Measurements from ENCODE around the gene HILPDA. TPM values are rescaled to one million over a fixed set of nuclear protein-coding genes. Genes with fewer than 3 reads are reported as not detected.

HILPDA gene
- total and polyA plus RNA-seq, 9 of the 15 experiments (the other 6 are each of a cell fraction or from before 2014, with no cell fraction given) = 8.3 to 71.8 (median 23.5) TPM

DNA sequence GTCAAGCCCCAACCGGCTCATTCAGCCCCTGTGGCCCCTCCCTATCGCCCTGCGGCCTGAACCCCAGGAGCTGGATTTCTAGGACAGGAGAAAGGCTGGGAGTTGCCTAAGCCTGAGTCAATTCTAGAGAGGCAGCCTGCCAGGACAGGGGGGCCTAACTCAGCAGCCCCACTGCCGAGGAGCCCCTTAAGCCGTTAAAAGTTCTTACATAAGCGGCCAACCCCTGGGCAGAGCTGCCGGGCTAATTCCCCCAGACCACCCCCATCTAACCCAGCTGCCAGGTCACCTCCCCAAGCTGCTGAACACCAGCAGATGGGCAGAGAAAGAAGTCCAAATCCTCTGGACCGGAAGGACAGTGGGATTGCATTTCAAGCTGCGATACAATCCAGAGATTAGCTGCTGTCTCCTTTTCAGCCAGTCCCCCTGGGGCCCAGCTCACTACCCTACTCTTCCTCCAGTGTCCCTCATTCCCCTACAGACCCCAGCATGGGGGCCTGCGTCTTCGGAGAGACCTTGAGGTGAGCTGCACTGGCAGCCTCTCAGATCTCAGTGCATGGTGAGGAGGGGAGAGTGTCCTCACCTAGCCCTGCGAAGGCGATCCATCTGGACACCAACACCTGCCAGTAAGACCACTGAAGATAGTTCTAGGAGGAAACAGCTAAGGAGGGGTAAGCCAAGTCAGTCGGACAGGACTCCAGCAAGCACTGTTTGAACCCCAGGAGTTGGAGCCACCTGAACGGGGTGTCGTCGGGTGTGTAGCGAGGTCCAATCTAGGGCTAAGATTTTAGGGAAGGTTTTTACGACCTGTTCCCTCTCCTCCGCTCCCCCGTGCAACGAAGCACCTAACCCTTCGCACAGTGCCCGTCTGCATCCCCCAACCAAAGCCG is 46.7 kb upstream of the HILPDA start (continued):
- TF ChIP-seq, protein P1, sequence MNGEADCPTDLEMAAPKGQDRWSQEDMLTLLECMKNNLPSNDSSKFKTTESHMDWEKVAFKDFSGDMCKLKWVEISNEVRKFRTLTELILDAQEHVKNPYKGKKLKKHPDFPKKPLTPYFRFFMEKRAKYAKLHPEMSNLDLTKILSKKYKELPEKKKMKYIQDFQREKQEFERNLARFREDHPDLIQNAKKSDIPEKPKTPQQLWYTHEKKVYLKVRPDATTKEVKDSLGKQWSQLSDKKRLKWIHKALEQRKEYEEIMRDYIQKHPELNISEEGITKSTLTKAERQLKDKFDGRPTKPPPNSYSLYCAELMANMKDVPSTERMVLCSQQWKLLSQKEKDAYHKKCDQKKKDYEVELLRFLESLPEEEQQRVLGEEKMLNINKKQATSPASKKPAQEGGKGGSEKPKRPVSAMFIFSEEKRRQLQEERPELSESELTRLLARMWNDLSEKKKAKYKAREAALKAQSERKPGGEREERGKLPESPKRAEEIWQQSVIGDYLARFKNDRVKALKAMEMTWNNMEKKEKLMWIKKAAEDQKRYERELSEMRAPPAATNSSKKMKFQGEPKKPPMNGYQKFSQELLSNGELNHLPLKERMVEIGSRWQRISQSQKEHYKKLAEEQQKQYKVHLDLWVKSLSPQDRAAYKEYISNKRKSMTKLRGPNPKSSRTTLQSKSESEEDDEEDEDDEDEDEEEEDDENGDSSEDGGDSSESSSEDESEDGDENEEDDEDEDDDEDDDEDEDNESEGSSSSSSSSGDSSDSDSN (IDR thresholded peaks at IDR 0.05; ENCODE audit: borderline replicate concordance in 1 of 2, low read depth in 2 of 2, low read length in 2 of 2) = 0 out of 4 replicates have a peak, but pooled peaks of 1 of the 2 experiments have one; percentile 12
- TF ChIP-seq, protein P2, sequence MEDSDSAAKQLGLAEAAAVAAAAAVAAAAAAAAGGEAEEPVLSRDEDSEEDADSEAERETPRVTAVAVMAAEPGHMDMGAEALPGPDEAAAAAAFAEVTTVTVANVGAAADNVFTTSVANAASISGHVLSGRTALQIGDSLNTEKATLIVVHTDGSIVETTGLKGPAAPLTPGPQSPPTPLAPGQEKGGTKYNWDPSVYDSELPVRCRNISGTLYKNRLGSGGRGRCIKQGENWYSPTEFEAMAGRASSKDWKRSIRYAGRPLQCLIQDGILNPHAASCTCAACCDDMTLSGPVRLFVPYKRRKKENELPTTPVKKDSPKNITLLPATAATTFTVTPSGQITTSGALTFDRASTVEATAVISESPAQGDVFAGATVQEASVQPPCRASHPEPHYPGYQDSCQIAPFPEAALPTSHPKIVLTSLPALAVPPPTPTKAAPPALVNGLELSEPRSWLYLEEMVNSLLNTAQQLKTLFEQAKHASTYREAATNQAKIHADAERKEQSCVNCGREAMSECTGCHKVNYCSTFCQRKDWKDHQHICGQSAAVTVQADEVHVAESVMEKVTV (CRISPR knock-in tag; IDR thresholded peaks at IDR 0.05) = peak; percentile 26; the same call in 1 of the 2 replicates
- TF ChIP-seq ZNF695 (CRISPR knock-in tag; IDR thresholded peaks at IDR 0.05) (no peak), ZNF41 (CRISPR knock-in tag; conservative IDR thresholded peaks at IDR 0.05) (no peak), MED1 (CRISPR knock-in tag; IDR thresholded peaks at IDR 0.05; ENCODE audit: borderline replicate concordance) (no peak), HIVEP1 (CRISPR knock-in tag; IDR thresholded peaks at IDR 0.05) (no peak), TOE1 (IDR thresholded peaks at IDR 0.05; ENCODE audit: borderline replicate concordance) (no peak), TOE1 (CRISPR knock-in tag; IDR thresholded peaks at IDR 0.05; ENCODE audit: borderline replicate concordance, low read depth) (no peak)
- TF ChIP-seq, protein P3, sequence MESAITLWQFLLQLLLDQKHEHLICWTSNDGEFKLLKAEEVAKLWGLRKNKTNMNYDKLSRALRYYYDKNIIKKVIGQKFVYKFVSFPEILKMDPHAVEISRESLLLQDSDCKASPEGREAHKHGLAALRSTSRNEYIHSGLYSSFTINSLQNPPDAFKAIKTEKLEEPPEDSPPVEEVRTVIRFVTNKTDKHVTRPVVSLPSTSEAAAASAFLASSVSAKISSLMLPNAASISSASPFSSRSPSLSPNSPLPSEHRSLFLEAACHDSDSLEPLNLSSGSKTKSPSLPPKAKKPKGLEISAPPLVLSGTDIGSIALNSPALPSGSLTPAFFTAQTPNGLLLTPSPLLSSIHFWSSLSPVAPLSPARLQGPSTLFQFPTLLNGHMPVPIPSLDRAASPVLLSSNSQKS (CRISPR knock-in tag; IDR thresholded peaks at IDR 0.05) = no peak
- TF ChIP-seq, protein P4, sequence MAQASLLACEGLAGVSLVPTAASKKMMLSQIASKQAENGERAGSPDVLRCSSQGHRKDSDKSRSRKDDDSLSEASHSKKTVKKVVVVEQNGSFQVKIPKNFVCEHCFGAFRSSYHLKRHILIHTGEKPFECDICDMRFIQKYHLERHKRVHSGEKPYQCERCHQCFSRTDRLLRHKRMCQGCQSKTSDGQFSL (CRISPR knock-in tag; IDR thresholded peaks at IDR 0.05) = peak; percentile 76
- TF ChIP-seq, protein P4 (tag; IDR thresholded peaks at IDR 0.05) = no peak
- TF ChIP-seq, protein P5, sequence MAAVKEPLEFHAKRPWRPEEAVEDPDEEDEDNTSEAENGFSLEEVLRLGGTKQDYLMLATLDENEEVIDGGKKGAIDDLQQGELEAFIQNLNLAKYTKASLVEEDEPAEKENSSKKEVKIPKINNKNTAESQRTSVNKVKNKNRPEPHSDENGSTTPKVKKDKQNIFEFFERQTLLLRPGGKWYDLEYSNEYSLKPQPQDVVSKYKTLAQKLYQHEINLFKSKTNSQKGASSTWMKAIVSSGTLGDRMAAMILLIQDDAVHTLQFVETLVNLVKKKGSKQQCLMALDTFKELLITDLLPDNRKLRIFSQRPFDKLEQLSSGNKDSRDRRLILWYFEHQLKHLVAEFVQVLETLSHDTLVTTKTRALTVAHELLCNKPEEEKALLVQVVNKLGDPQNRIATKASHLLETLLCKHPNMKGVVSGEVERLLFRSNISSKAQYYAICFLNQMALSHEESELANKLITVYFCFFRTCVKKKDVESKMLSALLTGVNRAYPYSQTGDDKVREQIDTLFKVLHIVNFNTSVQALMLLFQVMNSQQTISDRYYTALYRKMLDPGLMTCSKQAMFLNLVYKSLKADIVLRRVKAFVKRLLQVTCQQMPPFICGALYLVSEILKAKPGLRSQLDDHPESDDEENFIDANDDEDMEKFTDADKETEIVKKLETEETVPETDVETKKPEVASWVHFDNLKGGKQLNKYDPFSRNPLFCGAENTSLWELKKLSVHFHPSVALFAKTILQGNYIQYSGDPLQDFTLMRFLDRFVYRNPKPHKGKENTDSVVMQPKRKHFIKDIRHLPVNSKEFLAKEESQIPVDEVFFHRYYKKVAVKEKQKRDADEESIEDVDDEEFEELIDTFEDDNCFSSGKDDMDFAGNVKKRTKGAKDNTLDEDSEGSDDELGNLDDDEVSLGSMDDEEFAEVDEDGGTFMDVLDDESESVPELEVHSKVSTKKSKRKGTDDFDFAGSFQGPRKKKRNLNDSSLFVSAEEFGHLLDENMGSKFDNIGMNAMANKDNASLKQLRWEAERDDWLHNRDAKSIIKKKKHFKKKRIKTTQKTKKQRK (IDR thresholded peaks at IDR 0.05; ENCODE audit: borderline replicate concordance, low read depth, low read length) = no peak

Measured in K562 (cell line).